Heart left ventricle (tissue), 16 donors: Measurements from ENCODE around the gene ZNF775. TPM values are rescaled to one million over a fixed set of nuclear protein-coding genes. Genes with fewer than 3 reads are reported as not detected.

Source experiments
- ATAC-seq, 4 donors: fragments of 200-7000 bp; cut with Tn5 transposase; one replicate each; pipeline ENCODE4 v1.9.1; 2020 to 2022; ENCODE audit warnings: moderate library complexity in 4 of 4, mild to moderate bottlenecking in 3 of 4, moderate number of reproducible peaks in 1 of 4
- DNase-seq, 5 donors: peaks; one replicate each; pipeline ENCODE4 v3.0.0-alpha.2; 2020
- H3K27ac ChIP-seq, 12 donors: fragments of 200-600 bp; sonication (generic) in 4 of 12; one replicate each; pipeline versions ENCODE4 v1.5.0 to v1.8.0; 2016 to 2022; ENCODE audit warnings: mild to moderate bottlenecking in 2 of 12
- H3K27me3 ChIP-seq, 9 donors: fragments of 200-600 bp; sonication (generic) in 2 of 9; one replicate each; pipeline versions ENCODE4 v1.5.1 to v1.8.0; 2016 to 2022; ENCODE audit warnings: mild to moderate bottlenecking in 3 of 9
- H3K36me3 ChIP-seq, 9 donors: fragments of 200-600 bp; sonication (generic) in 2 of 9; one replicate each; pipeline versions ENCODE4 v1.5.0 to v1.8.0; 2018 to 2022; ENCODE audit warnings: mild to moderate bottlenecking in 2 of 9
- H3K4me1 ChIP-seq, 12 donors: fragments of 200-600 bp; sonication (generic) in 4 of 12; one replicate each; pipeline versions ENCODE4 v1.5.0 to v1.8.0; 2016 to 2022; ENCODE audit warnings: mild to moderate bottlenecking in 3 of 12
- H3K4me3 ChIP-seq, 12 donors: fragments of 200-600 bp; sonication (generic) in 4 of 12; one replicate each; pipeline versions ENCODE4 v1.5.0 to v1.8.0; 2017 to 2022; ENCODE audit warnings: mild to moderate bottlenecking in 9 of 12, moderate library complexity in 4 of 12
- H3K9me3 ChIP-seq, 12 donors: fragments of 200-600 bp; sonication (generic) in 4 of 12; one replicate each; pipeline versions ENCODE4 v1.5.0 to v1.8.0; 2016 to 2022; ENCODE audit warnings: mild to moderate bottlenecking in 1 of 12
- POLR2A ChIP-seq, 2 donors: fragments of 450-650 bp; IDR thresholded peaks; one replicate each; pipeline ENCODE4 v1.6.1; 2017; ENCODE audit warnings: antibody characterized with exemption in 2 of 2, mild to moderate bottlenecking in 2 of 2, moderate library complexity in 2 of 2
- WGBS, 4 donors: extraction: QIAGEN DNeasy Blood & Tissue Kit in 2 of 4; methylation state at CpG; one replicate each; pipeline versions ENCODE4 v1.1.5 to v1.1.7; 2013 to 2018; 5-methylcytosine and 5-hydroxymethylcytosine counted together
- intact Hi-C, 10 donors: fragments of 100-400 bp; cut with DNase I; formaldehyde crosslinking; loops; one replicate each; pipeline versions ENCODE4 v1.11.1 to v1.14.2; 2022
- polyA plus RNA-seq, 2 donors: library from polyadenylated mRNA; stranded (reverse); fragments of 200-250 nt; gene quantifications; one replicate each; pipeline ENCODE4 v1.2.3, GENCODE V29; 2013
- total RNA-seq, 9 donors: library from RNA; depleted of rRNA in 2 of 9; stranded (reverse); fragments of >200 nt in 2 of 9; fragmentation: NEBNext Ultra II Directional in 3 of 9; extraction: Animal tissue kit (Norgen Biotek cat#: 25700) in 3 of 9; gene quantifications; one replicate each; pipeline versions ENCODE4 v1.1.0 to v1.2.4, GENCODE V29; 2016 to 2023
- TF ChIP-seq, protein P1 (sequence below), 12 donors: fragments of 200-600 bp; sonication (generic) in 4 of 12; IDR thresholded peaks; one replicate each; pipeline versions ENCODE4 v1.5.0 to v1.8.0; 2018 to 2022; ENCODE audit warnings: antibody characterized with exemption in 12 of 12, mild to moderate bottlenecking in 5 of 12
- donor health status: ischemic (EF 13 %, LVEDD 7.1; RV severe dilation, severe dysfunction).
- donor health status: healthy with polysubstance abuse.
- donor health status: DM: no; HTN: yes; CAD: no.
- donor health status: DM: no; HTN: no; CAD: no.
- donor health status: ischemic (EF 25% LVEDD 6.9; RV normal size, moderate dysfunction).
- donor health status: ischemic (EF 25% LVEDD 5.7; RV mildly dilated, moderate dysfunction).
- donor health status: healthy.
- donor health status: DM: yes; HTN: yes; CAD: no.
- donor health status: ischemic (EF 35%, LVEDD 5.7; RV mildly dilated, moderate dysfunction).
- donor health status: nonischemic (EF 11% LVEDD 7.7; RV severe dilation, severe dysfunction).
- donor health status: DM: yes; HTN: yes; CAD: no.
- donor health status: PGD.
- donor health status: ischemic (EF 29% LVEDD 5.4; RV normal size, mild dysfunction).
- donor health status: nonischemic (EF 23%, LVEDD 6.1; RV moderate dilation, normal function).

The ZNF775 gene
- total and polyA plus RNA-seq, 11 donors, result 1.8 to 5.0 (median 3.3) TPM

DNA sequence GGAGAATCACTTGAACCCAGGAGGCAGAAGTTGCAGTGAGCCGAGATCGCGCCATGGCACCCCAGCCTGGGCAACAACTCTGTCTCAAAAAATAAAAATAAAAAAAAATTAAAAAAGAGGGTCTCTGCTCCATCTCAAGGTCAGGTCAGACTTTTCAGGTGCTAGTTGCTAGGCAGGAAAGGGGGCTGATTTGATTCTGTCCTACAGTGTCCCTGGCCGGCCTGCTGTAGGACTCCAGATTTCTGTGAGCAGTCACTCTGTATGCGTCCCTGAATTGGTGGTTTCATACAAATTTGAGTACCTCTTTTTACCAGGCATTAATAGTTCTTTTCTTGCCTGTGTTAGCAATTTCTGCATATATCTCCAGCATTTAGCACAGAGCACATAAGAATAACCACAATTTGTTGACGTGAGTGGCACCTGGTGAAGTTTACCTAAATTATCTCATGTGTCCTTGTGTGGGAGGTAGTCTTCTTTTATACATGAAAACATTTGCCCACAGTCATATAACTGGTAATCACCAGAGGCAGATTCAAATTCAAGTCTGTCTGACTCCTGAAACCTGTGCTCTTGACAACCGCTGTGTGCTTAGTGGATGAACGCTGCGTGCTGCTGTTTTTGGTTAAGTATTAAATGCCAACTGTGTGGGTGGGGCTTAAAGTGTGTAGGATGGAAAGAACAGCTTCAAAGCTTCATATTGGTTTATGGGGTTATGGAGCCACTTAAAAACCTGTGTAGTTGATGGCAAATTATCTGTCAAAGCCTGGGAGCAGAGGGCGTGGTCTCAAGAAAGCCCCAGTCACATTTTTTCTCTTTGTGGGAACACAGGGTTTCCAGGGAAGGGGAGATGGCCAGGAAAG, 3.2 kb upstream of the ZNF775 start:
- peak overlapping the region in 1 of 12 donors; percentile 57 for H3K27ac ChIP-seq
- H3K36me3 ChIP-seq, result peaks cover 0 to 41% (median 34%) of the 10 kb centered on the region in 9 donors
- DNase-seq, result no peak
- ATAC-seq, result no peak
- intact Hi-C loops, result no loop called here
- TF ChIP-seq, protein P1, sequence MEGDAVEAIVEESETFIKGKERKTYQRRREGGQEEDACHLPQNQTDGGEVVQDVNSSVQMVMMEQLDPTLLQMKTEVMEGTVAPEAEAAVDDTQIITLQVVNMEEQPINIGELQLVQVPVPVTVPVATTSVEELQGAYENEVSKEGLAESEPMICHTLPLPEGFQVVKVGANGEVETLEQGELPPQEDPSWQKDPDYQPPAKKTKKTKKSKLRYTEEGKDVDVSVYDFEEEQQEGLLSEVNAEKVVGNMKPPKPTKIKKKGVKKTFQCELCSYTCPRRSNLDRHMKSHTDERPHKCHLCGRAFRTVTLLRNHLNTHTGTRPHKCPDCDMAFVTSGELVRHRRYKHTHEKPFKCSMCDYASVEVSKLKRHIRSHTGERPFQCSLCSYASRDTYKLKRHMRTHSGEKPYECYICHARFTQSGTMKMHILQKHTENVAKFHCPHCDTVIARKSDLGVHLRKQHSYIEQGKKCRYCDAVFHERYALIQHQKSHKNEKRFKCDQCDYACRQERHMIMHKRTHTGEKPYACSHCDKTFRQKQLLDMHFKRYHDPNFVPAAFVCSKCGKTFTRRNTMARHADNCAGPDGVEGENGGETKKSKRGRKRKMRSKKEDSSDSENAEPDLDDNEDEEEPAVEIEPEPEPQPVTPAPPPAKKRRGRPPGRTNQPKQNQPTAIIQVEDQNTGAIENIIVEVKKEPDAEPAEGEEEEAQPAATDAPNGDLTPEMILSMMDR (IDR thresholded peaks at IDR 0.05), result no peak
- no peak for TF ChIP-seq POLR2A (IDR thresholded peaks at IDR 0.05)
- no peaks in the 10 kb centered on the region for H3K9me3 ChIP-seq
- 85 to 89% (median 86%) methylated on average over 10 of the region's 10 CpGs for WGBS, 4 donors
- no peak overlapping the region for H3K4me3 ChIP-seq
- no peaks in the 10 kb centered on the region for H3K27me3 ChIP-seq
- peaks cover 0 to 49% (median 31%) of the 10 kb centered on the region in 12 donors for H3K4me1 ChIP-seq

DNA sequence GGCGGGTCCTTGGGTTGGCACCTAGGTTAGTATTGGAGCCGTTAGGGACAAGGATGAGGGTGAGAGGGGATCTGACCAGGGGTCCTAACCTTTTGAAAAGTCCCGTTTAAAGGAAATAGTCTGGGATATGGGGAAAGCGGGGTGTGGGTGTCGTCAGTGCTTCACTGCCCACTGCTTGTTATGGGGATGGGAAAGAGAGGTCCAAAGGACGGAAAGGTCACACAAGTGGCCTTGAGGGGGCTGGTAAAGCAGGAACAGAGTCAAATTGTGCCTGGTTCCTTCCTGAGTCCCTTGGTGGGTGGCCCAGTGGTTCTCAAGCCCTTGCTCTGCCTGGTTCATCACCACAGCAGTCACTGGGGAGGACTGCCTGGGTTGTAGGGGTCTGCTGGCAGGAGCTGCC, 2.6 kb upstream of the ZNF775 start:
- intact Hi-C loops, result no loop called here
- ATAC-seq (no peak), DNase-seq (no peak)
- 78 to 83% (median 80%) methylated on average over 6 of the region's 6 CpGs for WGBS, 4 donors
- Histone ChIP-seq H3K4me1 (peaks cover 0 to 46% (median 29%) of the 10 kb centered on the region in 12 donors), H3K9me3 (no peaks in the 10 kb centered on the region), H3K36me3 (peaks cover 0 to 35% (median 28%) of the 10 kb centered on the region in 9 donors), H3K27me3 (no peaks in the 10 kb centered on the region), H3K4me3 (no peak overlapping the region), H3K27ac (peak overlapping the region in 2 of 12 donors; percentile 24 to 57)
- TF ChIP-seq, protein P1 (IDR thresholded peaks at IDR 0.05), result no peak
- no peak for TF ChIP-seq POLR2A (IDR thresholded peaks at IDR 0.05)

DNA sequence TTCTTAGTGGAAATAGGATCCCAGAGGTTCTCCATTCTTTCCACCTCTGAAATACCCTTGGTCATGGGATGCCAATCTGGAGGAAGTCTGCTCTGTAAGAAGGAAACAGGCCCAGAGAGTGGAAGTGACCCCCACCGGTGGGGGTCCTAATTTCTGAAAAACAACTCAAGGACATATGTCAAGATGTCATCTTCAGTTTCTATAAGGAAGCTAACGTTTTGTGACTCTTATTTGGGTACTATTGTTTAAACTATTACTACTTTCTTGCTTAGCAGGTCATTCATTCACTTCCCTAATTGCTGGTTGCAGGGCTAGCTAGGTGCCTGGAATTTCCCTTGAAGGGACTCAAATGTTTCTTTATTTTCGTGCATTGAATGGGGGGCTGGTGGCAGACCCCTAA, 1.9 kb upstream of the ZNF775 start:
- TF ChIP-seq POLR2A (IDR thresholded peaks at IDR 0.05), result no peak
- TF ChIP-seq, protein P1 (IDR thresholded peaks at IDR 0.05), result no peak
- Histone ChIP-seq H3K9me3 (no peaks in the 10 kb centered on the region), H3K27me3 (no peaks in the 10 kb centered on the region), H3K4me1 (peaks cover 0 to 49% (median 29%) of the 10 kb centered on the region in 12 donors), H3K4me3 (no peak overlapping the region), H3K36me3 (peaks cover 0 to 29% (median 22%) of the 10 kb centered on the region in 9 donors), H3K27ac (peak overlapping the region in 3 of 12 donors; percentile 24 to 92 (median 40))
- no peak for ATAC-seq
- no peak for DNase-seq
- intact Hi-C loops, result no loop called here
- 50 to 62% (median 54%) methylated on average over 3 of the region's 3 CpGs for WGBS, 4 donors

DNA sequence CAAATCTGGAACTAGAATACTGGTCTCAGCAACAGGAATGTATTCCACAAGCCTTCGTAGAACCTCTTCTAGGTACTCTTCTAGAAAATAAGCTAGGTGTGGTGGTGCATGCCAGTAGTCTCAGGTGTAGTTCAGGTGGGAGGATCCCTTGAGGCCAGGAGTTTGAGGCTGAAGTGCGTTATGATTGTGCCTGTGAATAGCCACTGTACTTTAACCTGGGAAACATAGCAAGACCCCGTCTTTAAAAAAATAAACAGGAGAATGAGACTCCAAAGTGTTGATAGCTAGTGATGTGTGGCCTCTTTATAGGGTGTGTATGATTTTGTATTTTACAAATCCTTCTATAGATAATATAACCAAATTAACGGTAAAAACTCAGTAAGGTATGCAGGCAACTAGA, 1.5 kb upstream of the ZNF775 start:
- intact Hi-C loops, result loop anchor here in 1 of 10 donors (1.0 kb wide), 1 partner anchor 8 kb away; no protein-coding TSS in a partner anchor
- H3K27me3 ChIP-seq, result no peaks in the 10 kb centered on the region
- peaks cover 0 to 24% (median 17%) of the 10 kb centered on the region in 9 donors for H3K36me3 ChIP-seq
- ATAC-seq (no peak), DNase-seq (no peak)
- H3K9me3 ChIP-seq, result no peaks in the 10 kb centered on the region
- peak overlapping the region in 11 of 12 donors; percentile 91 to 99 (median 93) for H3K27ac ChIP-seq
- TF ChIP-seq, protein P1 (IDR thresholded peaks at IDR 0.05), result no peak
- TF ChIP-seq POLR2A (IDR thresholded peaks at IDR 0.05), result no peak
- H3K4me3 ChIP-seq, result peak overlapping the region in 1 of 12 donors; percentile 83
- WGBS, 4 donors, result 64 to 76% (median 73%) methylated on average over 4 of the region's 4 CpGs
- H3K4me1 ChIP-seq, result peaks cover 0 to 53% (median 29%) of the 10 kb centered on the region in 12 donors
